ENCODE measurements around the gene SPATS2L. TPM values are rescaled to one million over a fixed set of nuclear protein-coding genes. Genes with fewer than 3 reads are reported as not detected.
A peak's percentile ranks its signal among the peaks of the same experiment; 100 is the strongest.

Gene SPATS2L
- polyA plus RNA-seq, 2 of the 4 experiments (the other 2 are of a cell fraction): 85.2 to 202 TPM

DNA sequence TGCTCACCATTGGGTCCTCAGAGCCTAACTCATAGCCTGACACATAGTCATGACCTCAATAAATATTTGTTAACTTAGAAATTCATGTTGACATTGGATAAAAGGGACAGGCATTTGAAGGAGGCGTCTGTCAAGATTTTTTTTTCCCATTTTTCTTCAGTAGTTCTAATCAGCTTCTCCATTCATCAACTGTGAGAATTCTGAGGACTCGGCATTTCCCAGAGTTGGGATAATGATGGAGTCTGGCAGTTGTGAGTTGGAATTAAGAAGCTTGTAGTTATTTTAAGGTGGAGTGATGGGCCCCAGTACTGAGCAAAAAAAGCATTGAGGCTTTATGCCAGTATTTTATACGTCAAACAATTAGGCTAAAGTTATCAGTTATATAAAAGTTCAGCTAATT lies 4.6 kb downstream of the SPATS2L start:
- Histone ChIP-seq H3K4me3 (no peak overlapping the region), H3K4me2 (peak overlapping the region; percentile 25), H3K27ac (peak overlapping the region in 1 of 2 experiments; percentile 1; a peak in 1 of 6 replicates), H3K9me3 (no peaks in the 10 kb centered on the region), H3K4me1 (peaks cover 54% of the 10 kb centered on the region)
- no peak for DNase-seq (ENCODE audit: low read depth in 1 of 2, low spot score in 1 of 2)
- 0 out of 2 replicates have a peak, but pooled peaks have one; percentile 3 for TF ChIP-seq KDM1A (IDR thresholded peaks at IDR 0.05; ENCODE audit: low read depth)
- no peak for TF ChIP-seq RAD21 (conservative IDR thresholded peaks at IDR 0.05 in 1 of 2, IDR thresholded peaks at IDR 0.05 in 1 of 2)
- peak; percentile 13 for TF ChIP-seq MAFK (IDR thresholded peaks at IDR 0.05; ENCODE audit: partially characterized antibody)
- TF ChIP-seq NFE2L2 (conservative IDR thresholded peaks at IDR 0.05; ENCODE audit: low read length): no peak
- no peak for TF ChIP-seq SREBF2 (IDR thresholded peaks at IDR 0.05)
- TF ChIP-seq KDM5A (IDR thresholded peaks at IDR 0.05): no peak
- 67% methylated on average over 3 of the region's 3 CpGs for WGBS (ENCODE audit: missing lambda C conversion rate)
- no peak for FAIRE-seq
- ATAC-seq: no peak
- CTCF ChIA-PET: interaction anchor here (0.7 kb wide), 1 partner anchor 170 kb away, joined by 3 read pairs; no protein-coding TSS in a partner anchor
- POLR2A ChIA-PET: no interaction called here

DNA sequence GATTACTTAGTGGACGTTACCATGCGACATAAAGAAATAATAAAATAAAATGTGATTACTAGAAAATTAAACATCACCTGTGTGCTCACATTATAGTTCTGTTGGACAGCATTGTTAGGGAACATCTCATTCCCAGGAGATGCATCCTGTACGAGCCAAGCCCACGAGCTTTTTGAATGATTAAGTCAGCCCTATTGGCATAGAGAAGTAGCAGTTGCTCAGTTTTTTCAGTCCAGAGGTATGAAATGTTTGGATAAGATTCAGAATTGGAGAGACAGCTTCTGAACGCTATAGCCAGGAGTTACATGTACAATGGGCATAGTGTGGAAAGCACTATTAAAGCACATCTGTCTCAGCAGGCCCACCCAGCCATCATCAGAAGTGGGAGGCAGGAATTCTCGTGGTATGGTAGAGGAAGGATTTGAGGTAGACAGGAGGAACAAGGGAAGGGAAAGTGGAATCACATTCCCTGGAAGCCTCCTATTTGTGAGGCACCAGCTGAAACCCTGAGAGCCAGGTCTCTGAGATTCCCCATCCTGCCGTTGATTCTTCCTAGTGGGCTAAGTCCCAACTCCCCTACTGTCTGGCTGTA lies 8.6 kb downstream of the SPATS2L start:
- Histone ChIP-seq H3K9me3 (no peaks in the 10 kb centered on the region), H3K4me2 (no peak overlapping the region; the same call in 2 of the 3 replicates), H3K27ac (peak overlapping the region in 1 of 2 experiments; percentile 27; a peak in 1 of 6 replicates), H3K4me1 (peaks cover 75% of the 10 kb centered on the region), H3K4me3 (no peak overlapping the region)
- FAIRE-seq: no peak
- ChIA-PET POLR2A (no interaction called here), CTCF (interaction anchor here (1.0 kb wide), 1 partner anchor 158 kb away, joined by 3 read pairs; no protein-coding TSS in a partner anchor)
- no peak for TF ChIP-seq CBX8 (IDR thresholded peaks at IDR 0.05)
- no peak for TF ChIP-seq EHF (CRISPR knock-in tag; IDR thresholded peaks at IDR 0.05)
- TF ChIP-seq SMC3 (IDR thresholded peaks at IDR 0.05): no peak
- TF ChIP-seq NFE2L2 (conservative IDR thresholded peaks at IDR 0.05; ENCODE audit: low read length): no peak
- no peak for DNase-seq (ENCODE audit: low read depth in 1 of 2, low spot score in 1 of 2)
- ATAC-seq: no peak
- 90% methylated on average over 7 of the region's 7 CpGs for WGBS (ENCODE audit: missing lambda C conversion rate)

DNA sequence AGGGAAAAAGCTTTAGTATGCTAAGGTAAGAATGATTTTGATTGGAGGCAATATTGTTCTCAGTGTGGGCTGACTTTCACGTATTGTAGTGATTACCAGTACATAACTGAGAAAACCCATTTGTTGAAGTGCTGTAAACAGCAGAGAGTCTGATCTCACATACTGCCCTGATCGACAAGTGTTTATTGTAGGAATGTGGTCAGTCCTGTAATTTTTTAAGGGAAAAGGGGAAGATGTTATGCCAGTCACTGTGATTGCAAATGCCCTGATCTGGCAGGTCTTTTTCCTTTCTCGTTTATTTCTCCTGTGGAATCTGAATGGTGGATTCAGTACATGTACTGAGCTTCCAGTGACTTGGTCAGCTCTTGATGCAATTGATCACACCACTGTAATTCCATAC lies 11.5 kb downstream of the SPATS2L start:
- no peak for TF ChIP-seq EHMT2 (IDR thresholded peaks at IDR 0.05; ENCODE audit: low read depth)
- no peak for TF ChIP-seq RAD21 (conservative IDR thresholded peaks at IDR 0.05 in 1 of 2, IDR thresholded peaks at IDR 0.05 in 1 of 2)
- no peak for TF ChIP-seq SMC3 (IDR thresholded peaks at IDR 0.05)
- TF ChIP-seq CBX8 (IDR thresholded peaks at IDR 0.05): no peak
- no peak for TF ChIP-seq MYC (IDR thresholded peaks at IDR 0.05; ENCODE audit: borderline replicate concordance, low read length)
- no peak for TF ChIP-seq FOSB (CRISPR knock-in tag; IDR thresholded peaks at IDR 0.05)
- no peak for TF ChIP-seq ZC3H11A (IDR thresholded peaks at IDR 0.05)
- TF ChIP-seq, protein P1, sequence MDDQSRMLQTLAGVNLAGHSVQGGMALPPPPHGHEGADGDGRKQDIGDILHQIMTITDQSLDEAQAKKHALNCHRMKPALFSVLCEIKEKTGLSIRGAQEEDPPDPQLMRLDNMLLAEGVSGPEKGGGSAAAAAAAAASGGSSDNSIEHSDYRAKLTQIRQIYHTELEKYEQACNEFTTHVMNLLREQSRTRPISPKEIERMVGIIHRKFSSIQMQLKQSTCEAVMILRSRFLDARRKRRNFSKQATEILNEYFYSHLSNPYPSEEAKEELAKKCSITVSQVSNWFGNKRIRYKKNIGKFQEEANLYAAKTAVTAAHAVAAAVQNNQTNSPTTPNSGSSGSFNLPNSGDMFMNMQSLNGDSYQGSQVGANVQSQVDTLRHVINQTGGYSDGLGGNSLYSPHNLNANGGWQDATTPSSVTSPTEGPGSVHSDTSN (IDR thresholded peaks at IDR 0.05): no peak
- TF ChIP-seq SREBF2 (IDR thresholded peaks at IDR 0.05): no peak
- TF ChIP-seq, protein P2, sequence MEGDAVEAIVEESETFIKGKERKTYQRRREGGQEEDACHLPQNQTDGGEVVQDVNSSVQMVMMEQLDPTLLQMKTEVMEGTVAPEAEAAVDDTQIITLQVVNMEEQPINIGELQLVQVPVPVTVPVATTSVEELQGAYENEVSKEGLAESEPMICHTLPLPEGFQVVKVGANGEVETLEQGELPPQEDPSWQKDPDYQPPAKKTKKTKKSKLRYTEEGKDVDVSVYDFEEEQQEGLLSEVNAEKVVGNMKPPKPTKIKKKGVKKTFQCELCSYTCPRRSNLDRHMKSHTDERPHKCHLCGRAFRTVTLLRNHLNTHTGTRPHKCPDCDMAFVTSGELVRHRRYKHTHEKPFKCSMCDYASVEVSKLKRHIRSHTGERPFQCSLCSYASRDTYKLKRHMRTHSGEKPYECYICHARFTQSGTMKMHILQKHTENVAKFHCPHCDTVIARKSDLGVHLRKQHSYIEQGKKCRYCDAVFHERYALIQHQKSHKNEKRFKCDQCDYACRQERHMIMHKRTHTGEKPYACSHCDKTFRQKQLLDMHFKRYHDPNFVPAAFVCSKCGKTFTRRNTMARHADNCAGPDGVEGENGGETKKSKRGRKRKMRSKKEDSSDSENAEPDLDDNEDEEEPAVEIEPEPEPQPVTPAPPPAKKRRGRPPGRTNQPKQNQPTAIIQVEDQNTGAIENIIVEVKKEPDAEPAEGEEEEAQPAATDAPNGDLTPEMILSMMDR (IDR thresholded peaks at IDR 0.05): no peak
- TF ChIP-seq CEBPB (IDR thresholded peaks at IDR 0.05): no peak
- TF ChIP-seq, protein P3, sequence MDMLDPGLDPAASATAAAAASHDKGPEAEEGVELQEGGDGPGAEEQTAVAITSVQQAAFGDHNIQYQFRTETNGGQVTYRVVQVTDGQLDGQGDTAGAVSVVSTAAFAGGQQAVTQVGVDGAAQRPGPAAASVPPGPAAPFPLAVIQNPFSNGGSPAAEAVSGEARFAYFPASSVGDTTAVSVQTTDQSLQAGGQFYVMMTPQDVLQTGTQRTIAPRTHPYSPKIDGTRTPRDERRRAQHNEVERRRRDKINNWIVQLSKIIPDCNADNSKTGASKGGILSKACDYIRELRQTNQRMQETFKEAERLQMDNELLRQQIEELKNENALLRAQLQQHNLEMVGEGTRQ (IDR thresholded peaks at IDR 0.05): no peak
- no peak for TF ChIP-seq FOSL2 (IDR thresholded peaks at IDR 0.05)
- no peak for TF ChIP-seq FOSL2 (CRISPR knock-in tag; IDR thresholded peaks at IDR 0.05)
- TF ChIP-seq, protein P4, sequence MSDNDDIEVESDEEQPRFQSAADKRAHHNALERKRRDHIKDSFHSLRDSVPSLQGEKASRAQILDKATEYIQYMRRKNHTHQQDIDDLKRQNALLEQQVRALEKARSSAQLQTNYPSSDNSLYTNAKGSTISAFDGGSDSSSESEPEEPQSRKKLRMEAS (IDR thresholded peaks at IDR 0.05): no peak
- TF ChIP-seq, protein P5, sequence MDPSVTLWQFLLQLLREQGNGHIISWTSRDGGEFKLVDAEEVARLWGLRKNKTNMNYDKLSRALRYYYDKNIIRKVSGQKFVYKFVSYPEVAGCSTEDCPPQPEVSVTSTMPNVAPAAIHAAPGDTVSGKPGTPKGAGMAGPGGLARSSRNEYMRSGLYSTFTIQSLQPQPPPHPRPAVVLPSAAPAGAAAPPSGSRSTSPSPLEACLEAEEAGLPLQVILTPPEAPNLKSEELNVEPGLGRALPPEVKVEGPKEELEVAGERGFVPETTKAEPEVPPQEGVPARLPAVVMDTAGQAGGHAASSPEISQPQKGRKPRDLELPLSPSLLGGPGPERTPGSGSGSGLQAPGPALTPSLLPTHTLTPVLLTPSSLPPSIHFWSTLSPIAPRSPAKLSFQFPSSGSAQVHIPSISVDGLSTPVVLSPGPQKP (IDR thresholded peaks at IDR 0.05; ENCODE audit: low read depth, low read length): no peak
- no peak for TF ChIP-seq PHF8 (IDR thresholded peaks at IDR 0.05; ENCODE audit: borderline replicate concordance, low read depth)
- TF ChIP-seq JUN (IDR thresholded peaks at IDR 0.05): no peak
- TF ChIP-seq HOXB13 (CRISPR knock-in tag; IDR thresholded peaks at IDR 0.05; ENCODE audit: low read depth): no peak
- TF ChIP-seq, protein P6, sequence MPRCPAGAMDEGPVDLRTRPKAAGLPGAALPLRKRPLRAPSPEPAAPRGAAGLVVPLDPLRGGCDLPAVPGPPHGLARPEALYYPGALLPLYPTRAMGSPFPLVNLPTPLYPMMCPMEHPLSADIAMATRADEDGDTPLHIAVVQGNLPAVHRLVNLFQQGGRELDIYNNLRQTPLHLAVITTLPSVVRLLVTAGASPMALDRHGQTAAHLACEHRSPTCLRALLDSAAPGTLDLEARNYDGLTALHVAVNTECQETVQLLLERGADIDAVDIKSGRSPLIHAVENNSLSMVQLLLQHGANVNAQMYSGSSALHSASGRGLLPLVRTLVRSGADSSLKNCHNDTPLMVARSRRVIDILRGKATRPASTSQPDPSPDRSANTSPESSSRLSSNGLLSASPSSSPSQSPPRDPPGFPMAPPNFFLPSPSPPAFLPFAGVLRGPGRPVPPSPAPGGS (IDR thresholded peaks at IDR 0.05): no peak
- TF ChIP-seq JUNB (IDR thresholded peaks at IDR 0.05): no peak
- H3K27ac ChIP-seq: peak overlapping the region in 1 of 2 experiments; percentile 63; a peak in 3 of 6 replicates
- FAIRE-seq: no peak
- POLR2A ChIA-PET: no interaction called here
- no peak overlapping the region for H3K4me3 ChIP-seq
- no peak for ATAC-seq
- H3K9me3 ChIP-seq: no peaks in the 10 kb centered on the region
- peaks cover 78% of the 10 kb centered on the region for H3K4me1 ChIP-seq
- CTCF ChIA-PET: interaction anchor here (1.0 kb wide), 1 partner anchor 9 kb away, joined by 3 read pairs; no protein-coding TSS in a partner anchor
- 79% methylated on average over 3 of the region's 3 CpGs for WGBS (ENCODE audit: missing lambda C conversion rate)
- peak overlapping the region; percentile 77; the same call in 2 of the 3 replicates for H3K4me2 ChIP-seq
- no peak for DNase-seq (ENCODE audit: low read depth in 1 of 2, low spot score in 1 of 2)

All from A549 (cell line).